DMS79 (cell line): ENCODE results near the gene UFD1.

ENCODE experiments used
- DNase-seq: peaks from one replicate; lab custom pipeline; 2025; lab: John Stamatoyannopoulos, UW

UFD1 gene

GRCh38 chr22:19478901-19479354 is at the start of gene UFD1:
TSS of gene UFD1 (minus strand) at chr22:19479193. CDS start at chr22:19479085, 108 bp downstream.
- peak; percentile 54 for DNase-seq

GRCh38 chr22:19527861-19528417 is 48.9 kb upstream of the UFD1 start:
- no peak for DNase-seq

GRCh38 chr22:19527321-19527721 is 48.3 kb upstream of the UFD1 start:
- DNase-seq, result no peak

GRCh38 chr22:19526702-19527111 is 47.7 kb upstream of the UFD1 start:
- no peak for DNase-seq

- no peak for DNase-seq
Observed at GRCh38 chr22:19526076-19526701, 47.2 kb upstream of the UFD1 start.

- DNase-seq, result no peak
Observed at GRCh38 chr22:19525666-19526065, 46.7 kb upstream of the UFD1 start.

- DNase-seq, result no peak
Observed at GRCh38 chr22:19525116-19525660, 46.2 kb upstream of the UFD1 start.

GRCh38 chr22:19524170-19525115 is 45.5 kb upstream of the UFD1 start, which contains the start of gene CLDN5:
TSS of gene CLDN5 (minus strand) at chr22:19524410. CDS start at chr22:19524255, 155 bp downstream.
- peak; percentile 28 for DNase-seq

GRCh38 chr22:19523240-19524169 is 44.5 kb upstream of the UFD1 start:
- DNase-seq, result no peak

GRCh38 chr22:19522881-19523239 is 43.9 kb upstream of the UFD1 start:
- no peak for DNase-seq

- peak; percentile 52 for DNase-seq
Observed at GRCh38 chr22:19522190-19522880, 43.3 kb upstream of the UFD1 start.

- DNase-seq, result no peak
Observed at GRCh38 chr22:19520566-19521305, 41.7 kb upstream of the UFD1 start.

GRCh38 chr22:19520007-19520406 is 41.0 kb upstream of the UFD1 start:
- DNase-seq, result no peak

GRCh38 chr22:19519041-19519926 is 40.3 kb upstream of the UFD1 start:
- DNase-seq, result no peak

- no peak for DNase-seq
Observed at GRCh38 chr22:19518635-19519034, 39.6 kb upstream of the UFD1 start.

- no peak for DNase-seq
Observed at GRCh38 chr22:19517919-19518611, 39.1 kb upstream of the UFD1 start.

- DNase-seq, result no peak
Observed at GRCh38 chr22:19517171-19517500, 38.1 kb upstream of the UFD1 start.

GRCh38 chr22:19516378-19517170 is 37.6 kb upstream of the UFD1 start:
- DNase-seq, result no peak
